ENCODE measurements around the gene NRXN2. TPM values are rescaled to one million over a fixed set of nuclear protein-coding genes. Genes with fewer than 3 reads are reported as not detected.

The NRXN2 gene
- total and polyA plus RNA-seq, 2 of the 13 experiments (the other 11 are each of a cell fraction or from before 2014, with no cell fraction given): not detected

GRCh38 chr11:64582885-64583284 is 140.1 kb downstream of the NRXN2 start:
- Histone ChIP-seq H3K4me2 (ENCODE audit: low read depth, low read length) (no peak overlapping the region), H4K20me1 (ENCODE audit: insufficient read depth, low read length) (no peaks in the 10 kb centered on the region), H3K9ac (ENCODE audit: insufficient read depth, low read depth, low read length) (no peak overlapping the region), H3K36me3 (replicated peaks in 1 of 2; ENCODE audit: control insufficient read depth in 1 of 2, insufficient read depth in 2 of 2, low read length in 2 of 2) (no peaks in the 10 kb centered on the region), H3K27ac (ENCODE audit: extremely low read length, insufficient read depth, low read length) (no peak overlapping the region), H3K4me1 (ENCODE audit: insufficient read depth, low read length) (peaks cover 46% of the 10 kb centered on the region), H2AFZ (ENCODE audit: low read length) (no peak overlapping the region), H3K9me3 (ENCODE audit: low read length) (no peaks in the 10 kb centered on the region), H3K4me3 (replicated peaks in 1 of 3; ENCODE audit: insufficient read depth in 1 of 3, low read depth in 2 of 3, low read length in 3 of 3) (no peak overlapping the region), H3K79me2 (ENCODE audit: insufficient read depth, low read length) (no peaks in the 10 kb centered on the region), H3K27me3 (ENCODE audit: control insufficient read depth in 1 of 2, insufficient read depth in 2 of 2, low read length in 2 of 2) (peaks cover 4 to 15% of the 10 kb centered on the region in 2 experiments; a peak in 3 of 5 replicates)
- DNase-seq (ENCODE audit: low spot score): no peak
- FAIRE-seq: no peak
- ATAC-seq: no peak
- in situ Hi-C loops (cut with HindIII; ENCODE audit: extremely low pct_ligation_motif_present, low pct_unique_long_range_greater_than_20kb) (no loop called here), intact Hi-C loops (cut with micrococcal nuclease; ENCODE audit: unreplicated experiment) (no loop called here)
- POLR2A ChIA-PET: no interaction called here
- CTCF ChIA-PET (ENCODE audit: low intra/inter-chr PET ratio, low total read pairs): no interaction called here
- TF ChIP-seq SIX1 (CRISPR knock-in tag; IDR thresholded peaks at IDR 0.05; ENCODE audit: borderline replicate concordance) (no peak), NFIB (CRISPR knock-in tag; IDR thresholded peaks at IDR 0.05; ENCODE audit: borderline replicate concordance) (no peak), ZBTB26 (CRISPR knock-in tag; IDR thresholded peaks at IDR 0.05; ENCODE audit: borderline replicate concordance) (no peak), TBL1XR1 (IDR thresholded peaks at IDR 0.05; ENCODE audit: borderline replicate concordance, low read length, partially characterized antibody) (no peak), BCL3 (CRISPR knock-in tag; IDR thresholded peaks at IDR 0.05) (no peak), EP300 (IDR thresholded peaks at IDR 0.05; ENCODE audit: low read depth in 2 of 2, low read length in 2 of 2) (no peak), EP300 (CRISPR knock-in tag; IDR thresholded peaks at IDR 0.05; ENCODE audit: borderline replicate concordance) (no peak), SMAD3 (CRISPR knock-in tag; IDR thresholded peaks at IDR 0.05) (no peak), ZNF589 (CRISPR knock-in tag; conservative IDR thresholded peaks at IDR 0.05) (no peak), KMT2A (CRISPR knock-in tag; IDR thresholded peaks at IDR 0.05) (no peak), ZNF75D (CRISPR knock-in tag; IDR thresholded peaks at IDR 0.05; ENCODE audit: borderline replicate concordance) (no peak), ZNF780A (CRISPR knock-in tag; IDR thresholded peaks at IDR 0.05) (no peak), ZNF292 (CRISPR knock-in tag; IDR thresholded peaks at IDR 0.05; ENCODE audit: borderline replicate concordance, low read depth) (no peak), MTF1 (CRISPR knock-in tag; IDR thresholded peaks at IDR 0.05) (no peak), AKAP8 (CRISPR knock-in tag; IDR thresholded peaks at IDR 0.05) (no peak), MED13 (CRISPR knock-in tag; IDR thresholded peaks at IDR 0.05) (no peak)
- TF ChIP-seq, protein P1, sequence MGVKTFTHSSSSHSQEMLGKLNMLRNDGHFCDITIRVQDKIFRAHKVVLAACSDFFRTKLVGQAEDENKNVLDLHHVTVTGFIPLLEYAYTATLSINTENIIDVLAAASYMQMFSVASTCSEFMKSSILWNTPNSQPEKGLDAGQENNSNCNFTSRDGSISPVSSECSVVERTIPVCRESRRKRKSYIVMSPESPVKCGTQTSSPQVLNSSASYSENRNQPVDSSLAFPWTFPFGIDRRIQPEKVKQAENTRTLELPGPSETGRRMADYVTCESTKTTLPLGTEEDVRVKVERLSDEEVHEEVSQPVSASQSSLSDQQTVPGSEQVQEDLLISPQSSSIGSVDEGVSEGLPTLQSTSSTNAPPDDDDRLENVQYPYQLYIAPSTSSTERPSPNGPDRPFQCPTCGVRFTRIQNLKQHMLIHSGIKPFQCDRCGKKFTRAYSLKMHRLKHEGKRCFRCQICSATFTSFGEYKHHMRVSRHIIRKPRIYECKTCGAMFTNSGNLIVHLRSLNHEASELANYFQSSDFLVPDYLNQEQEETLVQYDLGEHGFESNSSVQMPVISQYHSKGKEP (CRISPR knock-in tag; IDR thresholded peaks at IDR 0.05): no peak
- BruUV-seq (replicated peaks): no TSS peak
- 68% methylated on average over 15 of the region's 15 CpGs for WGBS (ENCODE audit: low lambda C conversion rate)
